ENCODE results near the gene PRKCZ.

DNA sequence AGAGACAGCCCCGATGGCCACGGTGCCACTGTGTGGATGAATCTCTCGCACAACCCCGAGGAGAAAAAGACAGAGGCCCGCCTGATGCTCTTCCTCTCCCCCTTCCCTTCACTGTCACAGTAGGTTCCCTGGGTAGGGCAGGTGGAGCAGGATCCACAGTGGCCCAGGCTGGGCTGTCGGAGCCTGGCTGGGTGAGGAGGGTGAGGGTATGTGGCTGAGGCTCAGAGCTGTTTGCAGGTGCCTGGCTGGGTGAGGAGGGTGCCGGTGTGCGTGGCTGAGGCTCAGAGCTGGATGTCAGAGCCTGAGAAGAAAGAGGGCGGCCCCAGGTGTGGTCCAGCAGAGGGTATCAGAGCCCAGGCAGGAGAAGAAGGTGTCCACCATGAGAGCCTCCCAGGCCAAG is 49.4 kb upstream of the PRKCZ start:
- no peak for TF ChIP-seq BHLHE40 (IDR thresholded peaks at IDR 0.05; ENCODE audit: low read depth, low read length)
- no peak for TF ChIP-seq POLR2A (IDR thresholded peaks at IDR 0.05; ENCODE audit: low read depth, low read length)
- no peak for TF ChIP-seq CHD1 (IDR thresholded peaks at IDR 0.05; ENCODE audit: low read depth, low read length)
- TF ChIP-seq, protein P1, sequence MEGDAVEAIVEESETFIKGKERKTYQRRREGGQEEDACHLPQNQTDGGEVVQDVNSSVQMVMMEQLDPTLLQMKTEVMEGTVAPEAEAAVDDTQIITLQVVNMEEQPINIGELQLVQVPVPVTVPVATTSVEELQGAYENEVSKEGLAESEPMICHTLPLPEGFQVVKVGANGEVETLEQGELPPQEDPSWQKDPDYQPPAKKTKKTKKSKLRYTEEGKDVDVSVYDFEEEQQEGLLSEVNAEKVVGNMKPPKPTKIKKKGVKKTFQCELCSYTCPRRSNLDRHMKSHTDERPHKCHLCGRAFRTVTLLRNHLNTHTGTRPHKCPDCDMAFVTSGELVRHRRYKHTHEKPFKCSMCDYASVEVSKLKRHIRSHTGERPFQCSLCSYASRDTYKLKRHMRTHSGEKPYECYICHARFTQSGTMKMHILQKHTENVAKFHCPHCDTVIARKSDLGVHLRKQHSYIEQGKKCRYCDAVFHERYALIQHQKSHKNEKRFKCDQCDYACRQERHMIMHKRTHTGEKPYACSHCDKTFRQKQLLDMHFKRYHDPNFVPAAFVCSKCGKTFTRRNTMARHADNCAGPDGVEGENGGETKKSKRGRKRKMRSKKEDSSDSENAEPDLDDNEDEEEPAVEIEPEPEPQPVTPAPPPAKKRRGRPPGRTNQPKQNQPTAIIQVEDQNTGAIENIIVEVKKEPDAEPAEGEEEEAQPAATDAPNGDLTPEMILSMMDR (conservative IDR thresholded peaks at IDR 0.05; ENCODE audit: low read depth, low read length), result no peak
- TF ChIP-seq RFX5 (IDR thresholded peaks at IDR 0.05; ENCODE audit: low read depth, low read length), result no peak
- no peak for TF ChIP-seq SMC3 (IDR thresholded peaks at IDR 0.05; ENCODE audit: low read depth, low read length)
- TF ChIP-seq CEBPB (IDR thresholded peaks at IDR 0.05; ENCODE audit: low read depth, low read length), result no peak
- TF ChIP-seq, protein P2, sequence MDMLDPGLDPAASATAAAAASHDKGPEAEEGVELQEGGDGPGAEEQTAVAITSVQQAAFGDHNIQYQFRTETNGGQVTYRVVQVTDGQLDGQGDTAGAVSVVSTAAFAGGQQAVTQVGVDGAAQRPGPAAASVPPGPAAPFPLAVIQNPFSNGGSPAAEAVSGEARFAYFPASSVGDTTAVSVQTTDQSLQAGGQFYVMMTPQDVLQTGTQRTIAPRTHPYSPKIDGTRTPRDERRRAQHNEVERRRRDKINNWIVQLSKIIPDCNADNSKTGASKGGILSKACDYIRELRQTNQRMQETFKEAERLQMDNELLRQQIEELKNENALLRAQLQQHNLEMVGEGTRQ (IDR thresholded peaks at IDR 0.05; ENCODE audit: low read depth, low read length), result no peak
- TF ChIP-seq RAD21 (IDR thresholded peaks at IDR 0.05; ENCODE audit: low read length), result no peak
- TF ChIP-seq MXI1 (IDR thresholded peaks at IDR 0.05; ENCODE audit: borderline replicate concordance, low read depth, low read length), result no peak
- TF ChIP-seq MAFK (IDR thresholded peaks at IDR 0.05; ENCODE audit: low read depth, low read length), result no peak
